ENCODE data around the gene E2F4.

Gene E2F4

DNA sequence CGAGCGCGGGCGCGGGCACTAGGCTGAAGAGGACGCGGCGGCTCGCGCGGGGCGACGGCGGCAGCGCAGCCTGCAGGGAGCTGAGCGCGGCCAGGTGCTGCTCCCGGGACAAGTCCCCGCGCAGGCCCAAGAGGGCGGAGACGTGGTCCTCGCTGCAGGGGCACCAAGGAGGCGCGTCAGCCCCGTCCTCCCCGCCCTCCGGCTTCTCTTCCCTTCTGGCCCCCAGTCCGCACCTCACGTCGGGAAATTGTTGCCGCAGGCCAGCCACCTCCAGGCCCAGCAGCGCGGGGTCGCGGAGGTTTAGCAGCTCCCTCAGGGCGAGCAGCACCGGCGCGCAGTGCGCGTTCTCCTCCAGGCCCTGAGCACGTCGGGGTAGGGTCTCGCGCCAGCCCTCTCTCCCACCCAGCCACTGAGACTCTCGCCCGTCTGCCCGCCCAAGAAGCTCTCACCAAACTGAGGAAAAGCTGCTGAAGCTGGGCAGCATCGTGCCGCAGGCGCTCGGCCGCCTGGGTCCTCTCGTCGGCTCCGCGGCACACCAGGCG lies 7.4 kb upstream of the E2F4 start:
- DNase-seq: no peak
- peak overlapping the region; percentile 95 for H3K4me3 ChIP-seq (ENCODE audit: insufficient read depth, low read depth, low read length, poor library complexity, severe bottlenecking)
- H3K4me1 ChIP-seq (ENCODE audit: control insufficient read depth, insufficient read depth, low read length, poor library complexity, severe bottlenecking): peaks cover 16% of the 10 kb centered on the region

DNA sequence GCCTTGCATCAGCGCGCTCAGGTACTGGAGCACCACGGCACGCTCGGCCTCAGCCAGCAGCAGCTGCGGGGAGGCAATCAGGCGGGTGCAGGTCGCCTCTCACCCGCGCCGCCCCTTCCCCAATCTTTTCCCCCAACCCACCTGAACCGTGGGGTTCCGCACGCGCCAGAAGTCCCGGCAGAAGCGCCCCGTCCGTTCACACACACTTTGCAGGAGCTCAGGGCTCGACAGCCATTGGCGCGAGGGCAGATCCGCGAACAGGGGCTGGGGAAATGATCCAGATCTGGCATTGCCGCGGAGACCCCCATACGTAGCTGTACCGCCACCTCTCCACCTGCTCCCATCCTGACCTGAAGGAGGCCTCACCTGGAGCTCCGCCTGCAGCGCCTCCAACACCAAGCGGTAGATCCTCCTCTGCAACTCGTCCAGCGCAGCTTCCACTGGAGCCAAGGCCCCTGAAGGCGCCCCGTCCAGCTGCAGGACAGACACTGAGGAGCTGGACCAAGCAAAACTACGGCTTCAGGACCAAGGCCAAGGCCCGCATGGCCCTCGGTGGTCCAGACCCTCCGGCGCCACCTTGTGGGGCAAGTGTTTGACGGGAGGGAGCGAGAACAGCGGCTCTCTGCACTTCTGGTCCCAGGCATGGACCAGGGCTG lies 6.8 kb upstream of the E2F4 start:
- Histone ChIP-seq H3K27ac (ENCODE audit: insufficient read depth, low read length, poor library complexity, severe bottlenecking) (no peak overlapping the region), H3K36me3 (ENCODE audit: control insufficient read depth, insufficient read depth, low read length) (no peaks in the 10 kb centered on the region), H3K4me1 (ENCODE audit: control insufficient read depth, insufficient read depth, low read length, poor library complexity, severe bottlenecking) (peaks cover 16% of the 10 kb centered on the region), H3K27me3 (replicated peaks; ENCODE audit: control insufficient read depth, insufficient read depth, low read length, poor library complexity, severe bottlenecking) (no peaks in the 10 kb centered on the region), H3K4me3 (ENCODE audit: insufficient read depth, low read depth, low read length, poor library complexity, severe bottlenecking) (peak overlapping the region; percentile 95), H3K9me3 (ENCODE audit: control insufficient read depth, low read length) (no peaks in the 10 kb centered on the region)
- peak; percentile 61 to 76 (median 69) for DNase-seq

More for the DNA sequence above, 7.4 kb upstream of the E2F4 start:
- no peaks in the 10 kb centered on the region for H3K9me3 ChIP-seq (ENCODE audit: control insufficient read depth, low read length)
- H3K27me3 ChIP-seq (replicated peaks; ENCODE audit: control insufficient read depth, insufficient read depth, low read length, poor library complexity, severe bottlenecking): no peaks in the 10 kb centered on the region
- H3K27ac ChIP-seq (ENCODE audit: insufficient read depth, low read length, poor library complexity, severe bottlenecking): peak overlapping the region; percentile 95
- H3K36me3 ChIP-seq (ENCODE audit: control insufficient read depth, insufficient read depth, low read length): no peaks in the 10 kb centered on the region

DNA sequence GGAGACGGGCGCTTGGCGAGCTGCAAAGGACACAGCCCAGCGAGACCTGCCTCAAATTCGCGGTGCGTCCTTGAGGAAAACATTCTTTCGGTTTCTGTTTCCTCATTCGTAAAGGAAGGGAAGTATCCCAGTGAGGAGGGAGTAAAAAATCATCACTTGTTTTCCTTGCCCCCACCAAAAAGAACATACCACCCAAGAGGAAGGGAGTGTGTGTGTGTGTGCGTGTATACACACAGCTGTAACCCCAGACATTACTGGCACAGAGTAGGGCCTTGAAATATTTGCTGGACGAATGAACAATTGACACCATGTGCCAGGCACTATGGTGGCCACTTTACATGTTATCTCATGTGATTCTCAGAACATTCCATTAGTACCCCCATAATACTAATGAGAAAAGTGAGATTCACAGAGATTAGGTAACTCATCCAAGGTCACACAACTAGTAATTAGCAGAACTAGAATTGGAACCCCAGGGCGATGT lies 6.3 kb upstream of the E2F4 start:
- no peak for DNase-seq
- Histone ChIP-seq H3K9me3 (ENCODE audit: control insufficient read depth, low read length) (no peaks in the 10 kb centered on the region), H3K4me1 (ENCODE audit: control insufficient read depth, insufficient read depth, low read length, poor library complexity, severe bottlenecking) (peaks cover 16% of the 10 kb centered on the region), H3K4me3 (ENCODE audit: insufficient read depth, low read depth, low read length, poor library complexity, severe bottlenecking) (peak overlapping the region; percentile 95), H3K27me3 (replicated peaks; ENCODE audit: control insufficient read depth, insufficient read depth, low read length, poor library complexity, severe bottlenecking) (no peaks in the 10 kb centered on the region), H3K36me3 (ENCODE audit: control insufficient read depth, insufficient read depth, low read length) (no peaks in the 10 kb centered on the region), H3K27ac (ENCODE audit: insufficient read depth, low read length, poor library complexity, severe bottlenecking) (no peak overlapping the region)

DNA sequence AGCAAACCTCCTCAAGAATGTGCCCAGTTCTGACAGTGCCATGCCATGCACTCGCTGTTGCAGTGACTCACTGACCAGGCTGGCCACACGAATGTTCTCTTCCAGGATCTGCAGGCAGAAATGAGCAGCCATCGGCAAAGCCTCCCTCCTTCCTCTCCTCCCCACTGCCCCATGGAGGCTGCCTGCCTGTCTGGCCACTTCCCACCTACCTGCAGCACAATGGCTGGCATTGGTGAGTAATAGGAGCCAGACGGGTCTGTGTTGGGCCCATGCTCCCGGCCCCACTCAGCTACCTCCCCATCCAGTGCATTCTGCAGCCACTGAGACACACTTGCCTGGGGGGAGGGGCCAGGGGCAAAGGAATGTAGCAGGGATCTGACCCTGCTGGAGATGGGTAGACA lies 5.4 kb upstream of the E2F4 start:
- Histone ChIP-seq H3K4me1 (ENCODE audit: control insufficient read depth, insufficient read depth, low read length, poor library complexity, severe bottlenecking) (peaks cover 19% of the 10 kb centered on the region), H3K36me3 (ENCODE audit: control insufficient read depth, insufficient read depth, low read length) (no peaks in the 10 kb centered on the region)

DNA sequence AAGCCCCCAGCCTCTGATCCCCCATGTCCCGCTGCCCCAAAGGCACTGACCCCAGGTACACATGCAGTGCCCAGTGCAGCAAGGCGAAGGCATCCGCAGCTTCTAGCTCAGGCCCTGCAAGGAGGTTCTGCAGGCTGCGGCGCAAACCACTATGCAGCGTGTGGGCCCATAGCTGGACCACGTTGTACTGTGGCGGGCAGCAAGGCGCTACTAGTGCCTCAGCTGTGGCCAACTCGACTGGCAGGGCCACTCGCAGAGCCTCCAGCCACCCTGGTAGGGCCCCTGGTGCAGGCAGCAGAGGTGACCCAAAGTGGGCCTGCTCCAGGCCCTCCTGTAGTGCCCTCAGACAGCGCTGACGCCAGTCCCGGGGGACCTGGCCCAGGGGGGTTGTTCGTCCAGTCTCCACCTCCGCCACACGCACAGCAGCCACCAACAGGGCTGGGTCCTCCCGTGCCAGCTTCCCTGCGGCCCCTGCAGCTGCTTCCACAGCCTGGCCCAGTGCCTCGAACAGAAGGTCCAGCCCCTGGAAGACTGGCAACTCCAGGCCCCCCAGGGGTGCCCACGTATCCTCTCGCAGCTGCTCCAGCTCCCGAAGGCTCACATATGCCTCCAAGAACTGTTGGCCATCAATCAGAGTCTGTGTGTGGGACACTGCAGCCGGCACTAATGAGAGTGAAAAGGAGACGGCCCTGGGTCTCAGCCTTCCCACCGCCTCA lies 4.6 kb upstream of the E2F4 start:
- Histone ChIP-seq H3K27me3 (replicated peaks; ENCODE audit: control insufficient read depth, insufficient read depth, low read length, poor library complexity, severe bottlenecking) (no peaks in the 10 kb centered on the region), H3K27ac (ENCODE audit: insufficient read depth, low read length, poor library complexity, severe bottlenecking) (no peak overlapping the region), H3K9me3 (ENCODE audit: control insufficient read depth, low read length) (no peaks in the 10 kb centered on the region), H3K4me3 (ENCODE audit: insufficient read depth, low read depth, low read length, poor library complexity, severe bottlenecking) (no peak overlapping the region), H3K4me1 (ENCODE audit: control insufficient read depth, insufficient read depth, low read length, poor library complexity, severe bottlenecking) (peaks cover 23% of the 10 kb centered on the region), H3K36me3 (ENCODE audit: control insufficient read depth, insufficient read depth, low read length) (no peaks in the 10 kb centered on the region)
- no peak for DNase-seq

More for the DNA sequence above, 5.4 kb upstream of the E2F4 start:
- Histone ChIP-seq H3K9me3 (ENCODE audit: control insufficient read depth, low read length) (no peaks in the 10 kb centered on the region), H3K4me3 (ENCODE audit: insufficient read depth, low read depth, low read length, poor library complexity, severe bottlenecking) (no peak overlapping the region), H3K27me3 (replicated peaks; ENCODE audit: control insufficient read depth, insufficient read depth, low read length, poor library complexity, severe bottlenecking) (no peaks in the 10 kb centered on the region), H3K27ac (ENCODE audit: insufficient read depth, low read length, poor library complexity, severe bottlenecking) (no peak overlapping the region)
- no peak for DNase-seq

DNA sequence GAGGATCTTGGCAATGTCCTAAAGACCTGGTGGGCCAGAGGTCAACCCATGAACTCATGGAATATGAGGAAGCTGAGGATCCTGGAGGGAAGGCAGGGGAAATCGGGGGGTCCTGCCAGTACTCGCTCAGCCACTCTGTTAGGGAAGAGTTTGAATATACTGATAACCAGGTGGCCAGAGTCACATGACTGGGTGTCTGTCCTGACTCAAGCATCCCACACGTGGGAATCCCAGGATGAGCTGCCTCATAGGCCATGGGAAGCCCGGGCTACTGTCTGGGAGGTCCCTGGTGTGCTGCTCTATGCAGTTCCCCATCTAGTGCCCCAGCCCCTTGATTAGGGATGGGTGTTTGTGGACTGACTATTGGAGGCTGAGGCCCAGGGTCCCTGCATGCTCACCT lies 3.6 kb upstream of the E2F4 start:
- Histone ChIP-seq H3K9me3 (ENCODE audit: control insufficient read depth, low read length) (no peaks in the 10 kb centered on the region), H3K27ac (ENCODE audit: insufficient read depth, low read length, poor library complexity, severe bottlenecking) (no peak overlapping the region), H3K4me3 (ENCODE audit: insufficient read depth, low read depth, low read length, poor library complexity, severe bottlenecking) (no peak overlapping the region), H3K4me1 (ENCODE audit: control insufficient read depth, insufficient read depth, low read length, poor library complexity, severe bottlenecking) (peaks cover 33% of the 10 kb centered on the region), H3K36me3 (ENCODE audit: control insufficient read depth, insufficient read depth, low read length) (no peaks in the 10 kb centered on the region), H3K27me3 (replicated peaks; ENCODE audit: control insufficient read depth, insufficient read depth, low read length, poor library complexity, severe bottlenecking) (no peaks in the 10 kb centered on the region)
- DNase-seq: no peak

DNA sequence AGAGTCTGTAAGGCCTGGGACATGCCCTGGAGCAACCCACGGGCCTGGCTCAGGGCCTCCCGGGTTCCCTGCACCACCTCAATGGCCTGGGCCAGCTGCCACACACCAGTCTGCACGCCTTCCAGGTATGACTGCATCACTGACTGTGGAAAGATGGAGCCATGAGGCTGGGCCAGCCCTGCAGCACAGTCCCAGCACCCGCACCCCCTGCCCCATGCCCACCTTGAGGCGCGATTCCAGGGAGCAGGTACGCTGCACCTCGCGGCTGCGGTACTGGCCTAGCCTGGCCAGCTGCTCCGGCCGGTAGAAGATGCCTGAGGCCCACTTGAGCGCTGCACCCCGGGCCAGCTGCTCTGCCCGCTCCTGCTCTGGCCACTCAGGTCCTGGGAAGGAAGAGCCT lies 3.2 kb upstream of the E2F4 start:
- Histone ChIP-seq H3K4me1 (ENCODE audit: control insufficient read depth, insufficient read depth, low read length, poor library complexity, severe bottlenecking) (peaks cover 38% of the 10 kb centered on the region), H3K9me3 (ENCODE audit: control insufficient read depth, low read length) (no peaks in the 10 kb centered on the region), H3K27me3 (replicated peaks; ENCODE audit: control insufficient read depth, insufficient read depth, low read length, poor library complexity, severe bottlenecking) (no peaks in the 10 kb centered on the region), H3K27ac (ENCODE audit: insufficient read depth, low read length, poor library complexity, severe bottlenecking) (no peak overlapping the region), H3K36me3 (ENCODE audit: control insufficient read depth, insufficient read depth, low read length) (no peaks in the 10 kb centered on the region), H3K4me3 (ENCODE audit: insufficient read depth, low read depth, low read length, poor library complexity, severe bottlenecking) (no peak overlapping the region)
- no peak for DNase-seq

DNA sequence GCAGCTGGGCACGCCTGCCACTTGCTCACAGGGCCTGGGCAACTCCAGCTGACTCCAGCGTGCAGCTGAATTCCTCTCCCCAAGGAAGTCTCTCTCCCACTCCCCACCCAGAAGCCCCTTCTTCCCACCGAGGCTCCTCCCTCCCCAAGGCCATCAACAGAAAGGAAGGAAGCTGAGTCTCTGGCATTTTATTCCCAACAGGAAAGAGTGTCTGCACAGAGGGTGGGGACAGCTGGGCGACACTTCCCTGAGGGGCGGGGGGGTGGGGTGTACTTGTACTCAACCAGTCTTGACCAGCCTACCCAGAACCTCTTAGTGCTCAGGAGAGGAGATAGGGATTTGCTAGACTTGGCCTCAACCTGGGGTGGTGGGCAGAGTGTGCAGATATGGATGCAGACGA lies 1.9 kb upstream of the E2F4 start, which contains the start of gene EXOC3L1:
EXOC3L1 (minus strand) TSS at position 96 of the 400 bp plus-strand sequence. CDS start 460 bp downstream, outside the sequence.
- Histone ChIP-seq H3K27ac (ENCODE audit: insufficient read depth, low read length, poor library complexity, severe bottlenecking) (no peak within 1 kb of the TSS), H3K27me3 (replicated peaks; ENCODE audit: control insufficient read depth, insufficient read depth, low read length, poor library complexity, severe bottlenecking) (no peaks in the 10 kb centered on the region), H3K36me3 (ENCODE audit: control insufficient read depth, insufficient read depth, low read length) (peaks cover 8% of the 10 kb centered on the region), H3K9me3 (ENCODE audit: control insufficient read depth, low read length) (no peaks in the 10 kb centered on the region), H3K4me3 (ENCODE audit: insufficient read depth, low read depth, low read length, poor library complexity, severe bottlenecking) (no peak within 1 kb of the TSS), H3K4me1 (ENCODE audit: control insufficient read depth, insufficient read depth, low read length, poor library complexity, severe bottlenecking) (peaks cover 32% of the 10 kb centered on the region)
- no peak for DNase-seq

DNA sequence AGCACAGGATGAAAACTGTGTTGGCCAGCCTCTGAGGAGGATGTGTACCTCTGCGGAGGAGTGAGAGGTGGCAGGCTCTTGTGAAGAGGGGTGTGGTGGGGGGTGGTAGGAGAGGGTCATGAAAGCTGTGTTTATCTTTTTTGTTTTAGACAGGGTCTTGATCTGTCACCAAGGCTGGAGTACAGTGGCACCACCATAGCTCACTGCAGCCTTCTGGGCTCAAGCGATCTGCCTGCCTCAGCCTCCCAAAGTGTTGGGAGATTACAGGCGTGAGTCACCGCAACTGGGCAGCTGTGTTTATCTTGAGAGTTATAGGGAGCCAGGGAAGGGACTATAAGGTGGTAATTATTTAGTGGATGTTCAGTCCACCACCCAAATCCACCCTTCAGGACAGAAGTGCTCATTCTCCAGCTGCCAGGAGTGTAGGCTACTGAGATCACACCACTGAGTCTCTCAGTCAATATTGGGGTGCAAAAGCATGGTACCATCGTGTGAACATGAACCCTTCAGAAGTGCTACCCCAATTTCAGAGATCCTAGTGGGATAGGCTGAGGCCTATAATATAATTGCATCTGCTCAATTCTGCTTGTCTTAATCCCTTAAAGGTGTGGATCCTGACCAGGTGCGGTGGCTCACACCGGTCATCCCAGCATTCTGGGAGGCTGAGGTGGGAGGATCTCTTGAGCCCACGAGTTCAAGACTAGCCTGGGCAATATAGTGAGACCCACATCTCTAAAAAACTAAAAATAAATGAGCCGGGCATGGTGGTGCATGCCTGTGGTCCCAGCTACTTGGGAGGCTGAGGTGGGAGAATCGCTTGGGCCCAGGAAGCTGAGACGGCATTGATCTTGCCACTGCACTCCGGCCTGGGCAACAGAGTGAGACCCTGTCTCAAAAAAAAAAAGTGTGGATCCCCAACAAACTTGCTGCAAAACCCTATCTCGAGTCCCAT lies 1.2 kb upstream of the E2F4 start:
- Histone ChIP-seq H3K27ac (ENCODE audit: insufficient read depth, low read length, poor library complexity, severe bottlenecking) (no peak overlapping the region), H3K36me3 (ENCODE audit: control insufficient read depth, insufficient read depth, low read length) (peaks cover 15% of the 10 kb centered on the region), H3K4me3 (ENCODE audit: insufficient read depth, low read depth, low read length, poor library complexity, severe bottlenecking) (no peak overlapping the region), H3K27me3 (replicated peaks; ENCODE audit: control insufficient read depth, insufficient read depth, low read length, poor library complexity, severe bottlenecking) (no peaks in the 10 kb centered on the region), H3K9me3 (ENCODE audit: control insufficient read depth, low read length) (no peaks in the 10 kb centered on the region), H3K4me1 (ENCODE audit: control insufficient read depth, insufficient read depth, low read length, poor library complexity, severe bottlenecking) (peaks cover 26% of the 10 kb centered on the region)
- no peak for DNase-seq

Measured in effector memory CD4-positive, alpha-beta T cell (primary cell).